Activated T-helper 17 cell treated with anti-CD3 and anti-CD28 coated beads, Interleukin-2, amount 50 U/mL, for 72 hours (primary cell): Measurements from ENCODE around the gene MRPS35. TPM values are rescaled to one million over a fixed set of nuclear protein-coding genes. Genes with fewer than 3 reads are reported as not detected.

Experiments used
- ATAC-seq: fragments of 150-1000 bp; cut with Tn5 transposase; replicated peaks from 2 replicates; pipeline ENCODE4 v1.10.0; 2021; ENCODE audit warnings: mild to moderate bottlenecking, moderate library complexity
- H3K27ac Mint-ChIP-seq: one replicate; pipeline ENCODE4 v1.8.0; 2022; ENCODE audit warnings: mixed read lengths
- H3K27me3 Mint-ChIP-seq: one replicate; pipeline ENCODE4 v1.8.0; 2022; ENCODE audit warnings: mixed read lengths
- H3K36me3 Mint-ChIP-seq: one replicate; pipeline ENCODE4 v1.8.0; 2022; ENCODE audit warnings: low read depth, mild to moderate bottlenecking, mixed read lengths
- H3K4me1 Mint-ChIP-seq: one replicate; pipeline ENCODE4 v1.8.0; 2022; ENCODE audit warnings: mixed read lengths
- H3K4me3 Mint-ChIP-seq: one replicate; pipeline ENCODE4 v1.8.0; 2022; ENCODE audit warnings: mild to moderate bottlenecking, mixed read lengths
- H3K9me3 Mint-ChIP-seq: one replicate; pipeline ENCODE4 v1.8.0; 2022; ENCODE audit warnings: mixed read lengths
- total RNA-seq, 2 donors: library from RNA; stranded (reverse); gene quantifications; one replicate each; pipeline ENCODE4 v1.2.3, GENCODE V29; 2022

The MRPS35 gene
- total RNA-seq, 2 donors from 2014 or later = 33.9 to 54.0 TPM

GRCh38 chr12:27777141-27777540, 66.5 kb downstream of the MRPS35 start:
- ATAC-seq = no peak
- H3K36me3 Mint-ChIP-seq = peaks cover 8% of the 10 kb centered on the region
- no peaks in the 10 kb centered on the region for H3K27me3 Mint-ChIP-seq
- no peak overlapping the region for H3K27ac Mint-ChIP-seq
- no peaks in the 10 kb centered on the region for H3K9me3 Mint-ChIP-seq
- H3K4me1 Mint-ChIP-seq = peaks cover 12% of the 10 kb centered on the region
- no peak overlapping the region for H3K4me3 Mint-ChIP-seq

GRCh38 chr12:27778206-27778605, 67.6 kb downstream of the MRPS35 start:
- Mint-ChIP-seq H3K4me1 (peaks cover 21% of the 10 kb centered on the region), H3K27me3 (no peaks in the 10 kb centered on the region), H3K27ac (no peak overlapping the region), H3K36me3 (peaks cover 15% of the 10 kb centered on the region), H3K4me3 (peak overlapping the region; percentile 76), H3K9me3 (no peaks in the 10 kb centered on the region)
- no peak for ATAC-seq

GRCh38 chr12:27779416-27779919, 68.8 kb downstream of the MRPS35 start:
- Mint-ChIP-seq H3K27ac (peak overlapping the region; percentile 47), H3K4me3 (peak overlapping the region; percentile 76), H3K36me3 (peaks cover 16% of the 10 kb centered on the region), H3K27me3 (no peaks in the 10 kb centered on the region), H3K9me3 (no peaks in the 10 kb centered on the region), H3K4me1 (peaks cover 22% of the 10 kb centered on the region)
- peak; percentile 46 for ATAC-seq

- no peaks in the 10 kb centered on the region for H3K9me3 Mint-ChIP-seq
- H3K36me3 Mint-ChIP-seq = peaks cover 20% of the 10 kb centered on the region
- H3K4me3 Mint-ChIP-seq = peak within 1 kb of the TSS; percentile 82
- H3K4me1 Mint-ChIP-seq = peaks cover 27% of the 10 kb centered on the region
- peak within 1 kb of the TSS; percentile 47 for H3K27ac Mint-ChIP-seq
- ATAC-seq = peak; percentile 89
- H3K27me3 Mint-ChIP-seq = no peaks in the 10 kb centered on the region
Observed at GRCh38 chr12:27779920-27780611, 69.4 kb downstream of the MRPS35 start, which contains the start of the genes KLHL42 and MANSC4. KLHL42 (plus strand) TSS chr12:27780233; CDS start chr12:27780331, 98 bp downstream. MANSC4 (minus strand) TSS chr12:27780236; CDS start chr12:27771276, 8,960 bp downstream.

GRCh38 chr12:27780612-27781408, 70.2 kb downstream of the MRPS35 start:
- H3K4me3 Mint-ChIP-seq = peak overlapping the region; percentile 82
- H3K9me3 Mint-ChIP-seq = no peaks in the 10 kb centered on the region
- ATAC-seq = peak; percentile 44
- H3K27ac Mint-ChIP-seq = peak overlapping the region; percentile 37
- H3K4me1 Mint-ChIP-seq = peaks cover 33% of the 10 kb centered on the region
- no peaks in the 10 kb centered on the region for H3K27me3 Mint-ChIP-seq
- H3K36me3 Mint-ChIP-seq = peaks cover 20% of the 10 kb centered on the region

- H3K36me3 Mint-ChIP-seq = peaks cover 26% of the 10 kb centered on the region
- H3K27ac Mint-ChIP-seq = peak overlapping the region; percentile 37
- H3K4me3 Mint-ChIP-seq = peak overlapping the region; percentile 82
- no peaks in the 10 kb centered on the region for H3K9me3 Mint-ChIP-seq
- no peak for ATAC-seq
- H3K4me1 Mint-ChIP-seq = peaks cover 38% of the 10 kb centered on the region
- H3K27me3 Mint-ChIP-seq = no peaks in the 10 kb centered on the region
Observed at GRCh38 chr12:27781680-27782079, 71.0 kb downstream of the MRPS35 start.

GRCh38 chr12:27782481-27782880, 71.8 kb downstream of the MRPS35 start:
- no peaks in the 10 kb centered on the region for H3K27me3 Mint-ChIP-seq
- peaks cover 26% of the 10 kb centered on the region for H3K36me3 Mint-ChIP-seq
- no peaks in the 10 kb centered on the region for H3K9me3 Mint-ChIP-seq
- no peak for ATAC-seq
- peak overlapping the region; percentile 37 for H3K27ac Mint-ChIP-seq
- peak overlapping the region; percentile 82 for H3K4me3 Mint-ChIP-seq
- H3K4me1 Mint-ChIP-seq = peaks cover 38% of the 10 kb centered on the region

GRCh38 chr12:27785882-27786570, 75.4 kb downstream of the MRPS35 start:
- Mint-ChIP-seq H3K36me3 (peaks cover 36% of the 10 kb centered on the region), H3K9me3 (no peaks in the 10 kb centered on the region), H3K4me1 (peaks cover 37% of the 10 kb centered on the region), H3K4me3 (peak overlapping the region; percentile 10), H3K27ac (peak overlapping the region; percentile 63), H3K27me3 (no peaks in the 10 kb centered on the region)
- ATAC-seq = peak; percentile 92

GRCh38 chr12:27787559-27787958, 76.9 kb downstream of the MRPS35 start:
- Mint-ChIP-seq H3K36me3 (peaks cover 37% of the 10 kb centered on the region), H3K4me1 (peaks cover 22% of the 10 kb centered on the region), H3K27ac (no peak overlapping the region), H3K9me3 (no peaks in the 10 kb centered on the region), H3K4me3 (no peak overlapping the region), H3K27me3 (no peaks in the 10 kb centered on the region)
- ATAC-seq = no peak

- H3K4me1 Mint-ChIP-seq = peaks cover 17% of the 10 kb centered on the region
- no peak overlapping the region for H3K27ac Mint-ChIP-seq
- peaks cover 55% of the 10 kb centered on the region for H3K36me3 Mint-ChIP-seq
- H3K9me3 Mint-ChIP-seq = no peaks in the 10 kb centered on the region
- H3K4me3 Mint-ChIP-seq = no peak overlapping the region
- no peak for ATAC-seq
- H3K27me3 Mint-ChIP-seq = no peaks in the 10 kb centered on the region
Observed at GRCh38 chr12:27790179-27790578, 79.5 kb downstream of the MRPS35 start.

- peak; percentile 92 for ATAC-seq
- H3K27me3 Mint-ChIP-seq = no peaks in the 10 kb centered on the region
- H3K9me3 Mint-ChIP-seq = no peaks in the 10 kb centered on the region
Observed at GRCh38 chr12:27794818-27795584, 84.4 kb downstream of the MRPS35 start.

GRCh38 chr12:27796128-27796527, 85.5 kb downstream of the MRPS35 start:
- peak; percentile 34 for ATAC-seq
- Mint-ChIP-seq H3K27me3 (no peaks in the 10 kb centered on the region), H3K4me3 (no peak overlapping the region), H3K27ac (no peak overlapping the region), H3K4me1 (peaks cover 16% of the 10 kb centered on the region), H3K9me3 (no peaks in the 10 kb centered on the region), H3K36me3 (peaks cover 89% of the 10 kb centered on the region)

More at GRCh38 chr12:27794818-27795584, 84.4 kb downstream of the MRPS35 start:
- Mint-ChIP-seq H3K4me3 (peak overlapping the region; percentile 1), H3K36me3 (peaks cover 85% of the 10 kb centered on the region), H3K27ac (peak overlapping the region; percentile 24), H3K4me1 (peaks cover 6% of the 10 kb centered on the region)

- Mint-ChIP-seq H3K27me3 (no peaks in the 10 kb centered on the region), H3K36me3 (peaks cover 77% of the 10 kb centered on the region), H3K4me1 (peaks cover 23% of the 10 kb centered on the region), H3K9me3 (no peaks in the 10 kb centered on the region), H3K27ac (no peak overlapping the region), H3K4me3 (no peak overlapping the region)
- no peak for ATAC-seq
Observed at GRCh38 chr12:27797301-27798025, 86.8 kb downstream of the MRPS35 start.
